ENCODE data around the gene KRTAP4-16. TPM values are rescaled to one million over a fixed set of nuclear protein-coding genes. Genes with fewer than 3 reads are reported as not detected.

KRTAP4-16 gene
- total RNA-seq, 1 experiment from 2014 or later: not detected

DNA sequence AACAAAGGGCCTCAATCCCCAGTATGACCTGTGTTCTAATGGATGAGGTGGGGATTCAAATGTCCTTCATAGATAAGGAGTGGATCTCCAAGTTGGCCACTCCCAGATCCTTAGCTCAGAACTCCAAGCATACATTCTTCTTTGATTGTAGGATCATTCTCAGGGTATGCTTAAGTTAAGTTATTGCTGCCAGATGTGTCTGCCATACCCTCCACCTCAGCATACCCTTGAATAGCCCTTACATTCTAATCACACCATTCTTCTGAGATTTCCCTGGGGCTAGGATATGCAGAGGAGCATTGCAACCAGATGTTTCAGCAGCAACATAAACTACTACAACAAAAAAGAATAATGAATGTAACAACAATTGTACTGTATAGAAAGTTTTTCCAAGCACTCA lies 34.7 kb downstream of the KRTAP4-16 start:
- H4K20me1 ChIP-seq (ENCODE audit: insufficient read depth): no peaks in the 10 kb centered on the region
- H3K9ac ChIP-seq (ENCODE audit: low read length): peak overlapping the region; percentile 22; the same call in 1 of the 2 replicates
- no peak overlapping the region for H3K4me3 ChIP-seq (replicated peaks in 1 of 2; ENCODE audit: low read depth in 1 of 2, low read length in 2 of 2)
- DNase-seq (ENCODE audit: low read depth, low spot score): no peak
- no peaks in the 10 kb centered on the region; a peak in 1 of 4 replicates for H3K9me3 ChIP-seq (ENCODE audit: control insufficient read depth in 1 of 2, insufficient read depth in 1 of 2, low read depth in 1 of 2, low read length in 2 of 2)
- BruUV-seq (replicated peaks): TSS peak; percentile 11
- peaks cover 0 to 37% of the 10 kb centered on the region in 2 experiments; a peak in 2 of 4 replicates for H3K36me3 ChIP-seq (ENCODE audit: control insufficient read depth in 1 of 2, insufficient read depth in 2 of 2, low read length in 2 of 2)
- H3K4me1 ChIP-seq (ENCODE audit: control insufficient read depth in 1 of 2, insufficient read depth in 2 of 2, low read length in 2 of 2): peaks cover 13 to 70% of the 10 kb centered on the region in 2 experiments
- intact Hi-C loops (cut with micrococcal nuclease): no loop called here
- H3K4me2 ChIP-seq (ENCODE audit: low read length): peak overlapping the region; percentile 12; the same call in 1 of the 2 replicates
- ChIA-PET CTCF (no interaction called here), RAD21 (ENCODE audit: low non-redundant PET in 1 of 2, low total read pairs in 2 of 2, uncharacterized antibody in 2 of 2, unreplicated experiment in 2 of 2) (no interaction called here), POLR2A (no interaction called here)
- no peak for TF ChIP-seq EZH2phosphoT487 (IDR thresholded peaks at IDR 0.05; ENCODE audit: borderline replicate concordance)
- TF ChIP-seq, protein P1, sequence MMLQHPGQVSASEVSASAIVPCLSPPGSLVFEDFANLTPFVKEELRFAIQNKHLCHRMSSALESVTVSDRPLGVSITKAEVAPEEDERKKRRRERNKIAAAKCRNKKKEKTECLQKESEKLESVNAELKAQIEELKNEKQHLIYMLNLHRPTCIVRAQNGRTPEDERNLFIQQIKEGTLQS (IDR thresholded peaks at IDR 0.05): no peak
- TF ChIP-seq EGR1 (IDR thresholded peaks at IDR 0.05; ENCODE audit: low read depth): no peak
- TF ChIP-seq, protein P2, sequence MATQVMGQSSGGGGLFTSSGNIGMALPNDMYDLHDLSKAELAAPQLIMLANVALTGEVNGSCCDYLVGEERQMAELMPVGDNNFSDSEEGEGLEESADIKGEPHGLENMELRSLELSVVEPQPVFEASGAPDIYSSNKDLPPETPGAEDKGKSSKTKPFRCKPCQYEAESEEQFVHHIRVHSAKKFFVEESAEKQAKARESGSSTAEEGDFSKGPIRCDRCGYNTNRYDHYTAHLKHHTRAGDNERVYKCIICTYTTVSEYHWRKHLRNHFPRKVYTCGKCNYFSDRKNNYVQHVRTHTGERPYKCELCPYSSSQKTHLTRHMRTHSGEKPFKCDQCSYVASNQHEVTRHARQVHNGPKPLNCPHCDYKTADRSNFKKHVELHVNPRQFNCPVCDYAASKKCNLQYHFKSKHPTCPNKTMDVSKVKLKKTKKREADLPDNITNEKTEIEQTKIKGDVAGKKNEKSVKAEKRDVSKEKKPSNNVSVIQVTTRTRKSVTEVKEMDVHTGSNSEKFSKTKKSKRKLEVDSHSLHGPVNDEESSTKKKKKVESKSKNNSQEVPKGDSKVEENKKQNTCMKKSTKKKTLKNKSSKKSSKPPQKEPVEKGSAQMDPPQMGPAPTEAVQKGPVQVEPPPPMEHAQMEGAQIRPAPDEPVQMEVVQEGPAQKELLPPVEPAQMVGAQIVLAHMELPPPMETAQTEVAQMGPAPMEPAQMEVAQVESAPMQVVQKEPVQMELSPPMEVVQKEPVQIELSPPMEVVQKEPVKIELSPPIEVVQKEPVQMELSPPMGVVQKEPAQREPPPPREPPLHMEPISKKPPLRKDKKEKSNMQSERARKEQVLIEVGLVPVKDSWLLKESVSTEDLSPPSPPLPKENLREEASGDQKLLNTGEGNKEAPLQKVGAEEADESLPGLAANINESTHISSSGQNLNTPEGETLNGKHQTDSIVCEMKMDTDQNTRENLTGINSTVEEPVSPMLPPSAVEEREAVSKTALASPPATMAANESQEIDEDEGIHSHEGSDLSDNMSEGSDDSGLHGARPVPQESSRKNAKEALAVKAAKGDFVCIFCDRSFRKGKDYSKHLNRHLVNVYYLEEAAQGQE (IDR thresholded peaks at IDR 0.05; ENCODE audit: low read depth): no peak
- H3K79me2 ChIP-seq (ENCODE audit: insufficient read depth, low read length): no peaks in the 10 kb centered on the region; the same call in 1 of the 2 replicates
- no peaks in the 10 kb centered on the region for H3K27me3 ChIP-seq (ENCODE audit: insufficient read depth, low read length)
- ATAC-seq: no peak
- H3K27ac ChIP-seq (ENCODE audit: low read depth, low read length): no peak overlapping the region; the same call in 1 of the 2 replicates
- no peaks in the 10 kb centered on the region for H3K9me2 ChIP-seq (ENCODE audit: insufficient read depth)
- no peak overlapping the region for H2AFZ ChIP-seq (ENCODE audit: low read depth, low read length, poor library complexity, severe bottlenecking)
